Right lobe of liver (tissue), 6 donors: ENCODE measurements around the gene HOXB5. TPM values are rescaled to one million over a fixed set of nuclear protein-coding genes. Genes with fewer than 3 reads are reported as not detected.
A peak's percentile ranks its signal among the peaks of the same experiment; 100 is the strongest.

Experiments used
- ATAC-seq, 4 donors: fragments of 200-7000 bp; cut with Tn5 transposase; one replicate each; pipeline ENCODE4 v1.9.1; 2020; ENCODE audit warnings: mild to moderate bottlenecking in 4 of 4, moderate library complexity in 4 of 4
- DNase-seq, 3 donors: peaks; one replicate each; pipeline ENCODE4 v3.0.0-alpha.2; 2020
- H3K27ac ChIP-seq, 3 donors: fragments of 200-600 bp; one replicate each; pipeline ENCODE4 v1.8.0; 2022
- H3K27me3 ChIP-seq, 2 donors: fragments of 200-600 bp; one replicate each; pipeline ENCODE4 v1.8.0; 2022
- H3K36me3 ChIP-seq, 4 donors: fragments of 200-600 bp; sonication (generic) in 1 of 4; one replicate each; pipeline versions ENCODE4 v1.5.1 to v1.8.0; 2017 to 2022; ENCODE audit warnings: control low read depth in 1 of 4
- H3K4me1 ChIP-seq, 4 donors: fragments of 200-600 bp; sonication (generic) in 1 of 4; one replicate each; pipeline versions ENCODE4 v1.5.1 to v1.8.0; 2017 to 2022; ENCODE audit warnings: control low read depth in 1 of 4
- H3K4me3 ChIP-seq, 3 donors: fragments of 200-600 bp; one replicate each; pipeline ENCODE4 v1.8.0; 2022
- H3K9me3 ChIP-seq, 4 donors: fragments of 200-600 bp; sonication (generic) in 1 of 4; one replicate each; pipeline versions ENCODE4 v1.5.1 to v1.8.0; 2017 to 2022; ENCODE audit warnings: control low read depth in 1 of 4
- POLR2A ChIP-seq: fragments of 450-650 bp; IDR thresholded peaks from one replicate; pipeline ENCODE4 v1.6.1; 2017; ENCODE audit warnings: antibody characterized with exemption, mild to moderate bottlenecking
- WGBS: methylation state at CpG from one replicate; pipeline ENCODE4 v1.1.6; 2018; ENCODE audit warnings: low coverage, low lambda C conversion rate; ENCODE audit not compliant: insufficient coverage; ENCODE audit errors: missing lambda C conversion rate; 5-methylcytosine and 5-hydroxymethylcytosine counted together
- intact Hi-C, 2 donors: fragments of 100-400 bp; cut with DNase I; formaldehyde crosslinking; loops; one replicate each; pipeline versions ENCODE4 v1.11.2 to v1.14.1; 2022
- long read RNA-seq: library from polyadenylated mRNA; unstranded; transcript quantifications from one replicate; pipeline ENCODE4 v2.0.0, GENCODE V29; 2019
- total RNA-seq, 6 experiments: library from RNA; depleted of rRNA in 2 of 6; stranded (reverse); fragments of >200 nt in 2 of 6; fragmentation: NEBNext Ultra II Directional in 3 of 6; extraction: Animal tissue kit (Norgen Biotek cat#: 25700) in 3 of 6; gene quantifications; one replicate each; pipeline versions ENCODE4 v1.1.0 to v1.2.4, GENCODE V29; 2016 to 2023
- TF ChIP-seq, protein P1 (sequence below), 4 donors: fragments of 200-600 bp in 3 of 4; fragments of 450-650 bp in 1 of 4; IDR thresholded peaks; one replicate each; pipeline versions ENCODE4 v1.5.1 to v1.8.0; 2016 to 2022; ENCODE audit warnings: antibody characterized with exemption in 4 of 4, mild to moderate bottlenecking in 2 of 4
- donor health status: DM: no; HTN: yes; CAD: no.
- donor health status: DM: no; HTN: no; CAD: no.
- donor health status: DM: no; HTN: no; CAD: no.
- donor health status: DM: no; HTN: yes; CAD: no.
- donor health status: DM: no; HTN: yes; CAD: no.

Gene HOXB5
- under 1 TPM in 5 of 6 experiments, not detected in 1; 0.11 to 0.29 (median 0.19) TPM for total RNA-seq
- long read RNA-seq, partial matches to known transcripts: 0 of 1 reads
- long read RNA-seq, other reads (novel, unspliced or antisense): 0 of 1 reads

DNA sequence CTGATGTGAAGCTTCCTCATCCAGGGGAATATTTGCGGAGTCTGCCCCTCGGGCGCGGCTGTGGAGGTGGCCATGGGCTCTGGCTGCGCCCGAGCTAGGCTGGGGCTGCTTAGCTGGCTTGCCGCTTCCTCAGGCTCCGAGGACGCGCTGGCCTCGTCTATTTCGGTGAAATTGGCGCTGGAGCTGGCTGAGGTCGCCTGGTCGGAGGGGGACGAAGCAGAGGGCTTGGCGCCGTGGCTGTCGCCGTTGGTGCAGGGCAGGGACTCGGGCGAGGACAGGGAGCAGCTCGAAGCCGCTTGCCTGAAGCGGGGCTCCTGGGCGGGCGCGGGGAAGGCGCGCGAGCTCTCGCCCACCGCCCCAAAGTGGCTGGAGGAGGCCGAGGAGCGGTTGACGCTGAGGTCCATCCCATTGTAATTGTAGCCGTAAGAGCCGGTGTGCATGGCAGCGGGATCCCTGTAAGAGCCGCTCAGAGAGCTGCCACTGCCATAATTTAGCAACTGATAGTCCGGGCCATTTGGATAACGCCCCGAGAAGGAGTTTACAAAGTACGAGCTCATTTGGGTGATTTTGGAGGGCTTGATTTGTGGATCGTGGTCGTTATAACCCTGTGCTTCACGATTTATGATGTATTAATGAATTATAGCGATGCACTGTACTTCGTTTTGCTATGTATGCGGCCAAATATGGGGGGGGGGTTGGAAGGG lies at the start of gene HOXB5:
Gene HOXB5, minus strand, starts transcription at position 654 of the 704 bp plus-strand sequence. Its CDS starts 97 bp downstream, at position 557.
- H3K36me3 ChIP-seq: no peaks in the 10 kb centered on the region
- intact Hi-C loops: no loop called here
- H3K4me1 ChIP-seq: peaks cover 0 to 9% (median 0%) of the 10 kb centered on the region in 4 donors
- no peak for TF ChIP-seq POLR2A
- TF ChIP-seq, protein P1, sequence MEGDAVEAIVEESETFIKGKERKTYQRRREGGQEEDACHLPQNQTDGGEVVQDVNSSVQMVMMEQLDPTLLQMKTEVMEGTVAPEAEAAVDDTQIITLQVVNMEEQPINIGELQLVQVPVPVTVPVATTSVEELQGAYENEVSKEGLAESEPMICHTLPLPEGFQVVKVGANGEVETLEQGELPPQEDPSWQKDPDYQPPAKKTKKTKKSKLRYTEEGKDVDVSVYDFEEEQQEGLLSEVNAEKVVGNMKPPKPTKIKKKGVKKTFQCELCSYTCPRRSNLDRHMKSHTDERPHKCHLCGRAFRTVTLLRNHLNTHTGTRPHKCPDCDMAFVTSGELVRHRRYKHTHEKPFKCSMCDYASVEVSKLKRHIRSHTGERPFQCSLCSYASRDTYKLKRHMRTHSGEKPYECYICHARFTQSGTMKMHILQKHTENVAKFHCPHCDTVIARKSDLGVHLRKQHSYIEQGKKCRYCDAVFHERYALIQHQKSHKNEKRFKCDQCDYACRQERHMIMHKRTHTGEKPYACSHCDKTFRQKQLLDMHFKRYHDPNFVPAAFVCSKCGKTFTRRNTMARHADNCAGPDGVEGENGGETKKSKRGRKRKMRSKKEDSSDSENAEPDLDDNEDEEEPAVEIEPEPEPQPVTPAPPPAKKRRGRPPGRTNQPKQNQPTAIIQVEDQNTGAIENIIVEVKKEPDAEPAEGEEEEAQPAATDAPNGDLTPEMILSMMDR (IDR thresholded peaks at IDR 0.05): no peak
- peak; percentile 9 to 11 (median 9) for ATAC-seq
- 2% methylated on average over 20 of the region's 50 CpGs for WGBS
- peak in 1 of 3 donors; percentile 35 for DNase-seq
- peak within 1 kb of the TSS; percentile 10 to 32 (median 14) for H3K4me3 ChIP-seq
- H3K27me3 ChIP-seq: peaks cover 0 to 43% of the 10 kb centered on the region in 2 donors
- H3K9me3 ChIP-seq: no peaks in the 10 kb centered on the region
- peak within 1 kb of the TSS; percentile 15 to 47 (median 44) for H3K27ac ChIP-seq

DNA sequence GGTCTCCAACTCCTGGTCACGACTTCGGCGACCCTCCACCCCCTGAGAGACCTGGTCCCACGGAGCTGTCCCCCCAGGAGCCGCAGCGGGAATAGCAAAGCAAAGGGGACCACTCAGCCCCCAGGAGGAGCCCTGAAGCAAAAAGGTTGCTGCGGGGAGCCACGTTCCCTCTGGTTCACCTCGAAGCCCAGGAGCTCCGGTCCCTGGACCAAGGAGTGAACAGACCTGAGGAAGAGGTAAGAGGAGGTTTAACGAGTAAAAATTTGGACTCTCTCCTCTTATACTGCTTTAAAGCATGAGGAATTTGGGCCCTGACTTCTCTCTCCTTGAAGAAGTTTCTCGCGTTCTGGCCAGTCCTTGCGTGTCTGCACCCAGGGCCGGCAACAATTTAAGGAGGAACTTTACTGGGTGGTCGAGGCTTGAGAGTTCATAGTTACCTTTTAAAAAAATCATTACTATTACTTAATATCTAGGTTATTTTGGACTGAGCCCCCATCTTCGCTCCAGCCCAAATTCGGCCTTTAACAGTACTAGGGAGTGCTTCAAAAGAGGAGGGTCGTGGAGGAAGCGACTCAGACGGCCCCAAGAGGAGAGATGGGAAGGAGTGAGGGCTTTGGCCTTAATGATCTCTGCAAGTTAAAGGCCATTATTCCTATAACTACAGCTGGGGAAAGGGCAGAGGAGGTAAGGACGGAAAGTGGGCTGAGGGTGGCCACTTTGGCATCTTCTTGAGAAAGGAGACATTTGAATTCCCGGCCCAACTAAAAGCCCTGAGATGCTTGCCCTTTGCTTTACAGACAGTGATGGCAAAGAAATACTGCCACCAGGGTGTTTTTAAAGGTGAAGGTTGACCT lies 49.5 kb upstream of the HOXB5 start:
- intact Hi-C loops: no loop called here
- WGBS: 29% methylated on average over 17 of the region's 23 CpGs
- no peaks in the 10 kb centered on the region for H3K36me3 ChIP-seq
- no peaks in the 10 kb centered on the region for H3K4me1 ChIP-seq
- peaks cover 20 to 48% of the 10 kb centered on the region in 2 donors for H3K27me3 ChIP-seq
- ATAC-seq (no peak), DNase-seq (no peak)
- TF ChIP-seq, protein P1 (IDR thresholded peaks at IDR 0.05): no peak
- TF ChIP-seq POLR2A: no peak
- no peaks in the 10 kb centered on the region for H3K9me3 ChIP-seq
- no peak overlapping the region for H3K4me3 ChIP-seq
- no peak overlapping the region for H3K27ac ChIP-seq

DNA sequence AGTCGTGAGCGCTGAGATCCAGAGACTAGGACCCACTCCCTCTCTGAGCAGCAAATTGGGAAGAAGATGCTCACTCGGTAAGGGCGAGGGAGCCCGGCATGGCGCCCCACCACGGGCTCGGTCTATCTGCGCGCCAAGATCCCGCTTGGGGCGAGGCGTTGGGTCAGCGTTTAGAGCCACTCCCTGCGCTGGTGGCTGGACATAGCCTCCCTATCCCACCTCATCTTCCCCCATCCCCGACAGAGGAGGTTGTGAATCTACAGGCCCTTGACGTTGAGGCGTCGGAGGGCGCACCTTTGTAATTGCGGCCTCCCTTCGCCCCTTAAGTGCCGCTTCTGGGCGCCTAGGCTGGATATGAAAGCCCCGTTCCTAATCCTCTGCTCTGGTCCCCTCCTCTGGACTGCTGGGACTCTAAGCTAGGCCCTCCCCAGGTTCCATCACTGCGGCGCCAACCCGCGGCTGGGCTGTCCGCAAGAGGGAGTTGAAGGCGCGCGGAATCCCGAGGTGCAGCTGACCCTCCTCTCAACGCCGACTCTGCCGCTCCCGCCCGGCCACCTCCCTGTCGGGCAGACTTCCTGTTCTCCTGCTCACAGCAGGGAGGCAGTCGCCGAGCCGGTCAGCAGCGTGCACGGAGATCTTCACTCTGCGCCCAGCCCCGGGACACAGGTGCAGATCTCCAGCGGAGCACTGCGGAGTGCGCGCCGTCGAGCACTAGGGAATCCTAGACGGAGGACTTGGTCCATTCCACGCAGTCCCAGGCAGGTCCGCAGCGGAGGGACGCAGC lies 48.7 kb upstream of the HOXB5 start:
- no peaks in the 10 kb centered on the region for H3K36me3 ChIP-seq
- no peaks in the 10 kb centered on the region for H3K9me3 ChIP-seq
- no peaks in the 10 kb centered on the region for H3K4me1 ChIP-seq
- no peak overlapping the region for H3K27ac ChIP-seq
- ATAC-seq (no peak), DNase-seq (no peak)
- TF ChIP-seq POLR2A: no peak
- TF ChIP-seq, protein P1 (IDR thresholded peaks at IDR 0.05): no peak
- H3K4me3 ChIP-seq: no peak overlapping the region
- 3% methylated on average over 8 of the region's 58 CpGs for WGBS
- H3K27me3 ChIP-seq: peaks cover 20 to 49% of the 10 kb centered on the region in 2 donors
- intact Hi-C loops: no loop called here

DNA sequence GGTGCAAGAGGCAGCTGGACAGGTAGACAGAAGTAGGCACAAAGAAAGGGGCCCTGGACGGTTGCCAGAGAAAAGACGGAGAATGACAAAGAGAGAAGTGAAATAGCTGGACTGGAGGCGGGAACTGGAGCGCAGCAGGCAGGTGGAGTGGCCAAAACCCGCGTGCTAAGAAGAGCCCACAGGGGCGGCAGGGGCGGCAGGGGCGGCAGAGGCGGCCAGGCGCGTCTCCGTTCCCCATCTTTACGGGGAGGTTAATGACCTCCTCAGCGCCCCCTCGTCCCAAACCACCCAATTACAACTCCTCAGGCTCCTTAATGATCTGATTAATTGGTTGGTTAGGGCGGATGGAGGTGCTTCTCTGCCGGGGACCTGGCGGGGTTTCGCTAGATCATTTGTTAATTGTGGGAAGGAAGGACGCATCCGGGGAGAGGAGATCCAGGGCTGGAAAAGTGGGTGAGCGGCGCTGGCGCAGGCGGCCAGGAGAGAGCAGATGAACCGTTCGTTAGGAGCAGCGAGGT lies 48.0 kb upstream of the HOXB5 start:
- H3K4me1 ChIP-seq: no peaks in the 10 kb centered on the region
- 5% methylated on average over 25 of the region's 29 CpGs for WGBS
- no peak overlapping the region for H3K4me3 ChIP-seq
- no peaks in the 10 kb centered on the region for H3K36me3 ChIP-seq
- H3K9me3 ChIP-seq: no peaks in the 10 kb centered on the region
- peaks cover 20 to 55% of the 10 kb centered on the region in 2 donors for H3K27me3 ChIP-seq
- DNase-seq: no peak
- ATAC-seq: no peak
- no peak for TF ChIP-seq POLR2A
- TF ChIP-seq, protein P1 (IDR thresholded peaks at IDR 0.05): no peak
- no peak overlapping the region for H3K27ac ChIP-seq
- intact Hi-C loops: no loop called here
